Measurements from ENCODE around the gene OBSCN.

OBSCN gene

GRCh38 chr1:228340686-228341449 is 133.0 kb downstream of the OBSCN start:
- no peak for TF ChIP-seq EZH2phosphoT487 (IDR thresholded peaks at IDR 0.05; ENCODE audit: borderline replicate concordance)
- TF ChIP-seq, protein P1, sequence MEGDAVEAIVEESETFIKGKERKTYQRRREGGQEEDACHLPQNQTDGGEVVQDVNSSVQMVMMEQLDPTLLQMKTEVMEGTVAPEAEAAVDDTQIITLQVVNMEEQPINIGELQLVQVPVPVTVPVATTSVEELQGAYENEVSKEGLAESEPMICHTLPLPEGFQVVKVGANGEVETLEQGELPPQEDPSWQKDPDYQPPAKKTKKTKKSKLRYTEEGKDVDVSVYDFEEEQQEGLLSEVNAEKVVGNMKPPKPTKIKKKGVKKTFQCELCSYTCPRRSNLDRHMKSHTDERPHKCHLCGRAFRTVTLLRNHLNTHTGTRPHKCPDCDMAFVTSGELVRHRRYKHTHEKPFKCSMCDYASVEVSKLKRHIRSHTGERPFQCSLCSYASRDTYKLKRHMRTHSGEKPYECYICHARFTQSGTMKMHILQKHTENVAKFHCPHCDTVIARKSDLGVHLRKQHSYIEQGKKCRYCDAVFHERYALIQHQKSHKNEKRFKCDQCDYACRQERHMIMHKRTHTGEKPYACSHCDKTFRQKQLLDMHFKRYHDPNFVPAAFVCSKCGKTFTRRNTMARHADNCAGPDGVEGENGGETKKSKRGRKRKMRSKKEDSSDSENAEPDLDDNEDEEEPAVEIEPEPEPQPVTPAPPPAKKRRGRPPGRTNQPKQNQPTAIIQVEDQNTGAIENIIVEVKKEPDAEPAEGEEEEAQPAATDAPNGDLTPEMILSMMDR (conservative IDR thresholded peaks at IDR 0.05; ENCODE audit: low read length): peak; percentile 52
- no peaks in the 10 kb centered on the region for H3K9me2 ChIP-seq (replicated peaks; ENCODE audit: low read depth, low read length)
- H3K9me3 ChIP-seq (ENCODE audit: insufficient read depth, low read depth, low read length): no peaks in the 10 kb centered on the region
- no peak overlapping the region for H3K9ac ChIP-seq (ENCODE audit: low read depth, low read length, poor library complexity, severe bottlenecking)
- H3K79me2 ChIP-seq (ENCODE audit: insufficient read depth, low read length): no peaks in the 10 kb centered on the region
- no peaks in the 10 kb centered on the region for H3K27me3 ChIP-seq (ENCODE audit: insufficient read depth, low read length, poor library complexity, severe bottlenecking)
- no peaks in the 10 kb centered on the region for H4K20me1 ChIP-seq (ENCODE audit: insufficient read depth, low read length, poor library complexity, severe bottlenecking)
- H3K4me2 ChIP-seq (ENCODE audit: low read depth, low read length, poor library complexity, severe bottlenecking): no peak overlapping the region
- H3K36me3 ChIP-seq (ENCODE audit: insufficient read depth, low read length): no peaks in the 10 kb centered on the region; the same call in 1 of the 2 replicates
- no peak overlapping the region for H3K4me3 ChIP-seq (ENCODE audit: low read length, poor library complexity, severe bottlenecking)
- no peaks in the 10 kb centered on the region for H3F3A ChIP-seq (ENCODE audit: low read depth)
- H3K4me1 ChIP-seq (ENCODE audit: insufficient read depth, low read length, poor library complexity, severe bottlenecking): no peaks in the 10 kb centered on the region
- no peak overlapping the region for H2AFZ ChIP-seq (ENCODE audit: low read length)

- Histone ChIP-seq H2AFZ (ENCODE audit: low read length) (no peak overlapping the region), H3K9me2 (replicated peaks; ENCODE audit: low read depth, low read length) (no peaks in the 10 kb centered on the region), H3K79me2 (ENCODE audit: insufficient read depth, low read length) (no peaks in the 10 kb centered on the region), H3F3A (ENCODE audit: low read depth) (no peaks in the 10 kb centered on the region), H3K36me3 (ENCODE audit: insufficient read depth, low read length) (no peaks in the 10 kb centered on the region; the same call in 1 of the 2 replicates), H3K4me1 (ENCODE audit: insufficient read depth, low read length, poor library complexity, severe bottlenecking) (no peaks in the 10 kb centered on the region), H3K27me3 (ENCODE audit: insufficient read depth, low read length, poor library complexity, severe bottlenecking) (no peaks in the 10 kb centered on the region), H3K9ac (ENCODE audit: low read depth, low read length, poor library complexity, severe bottlenecking) (no peak overlapping the region), H3K4me3 (ENCODE audit: low read length, poor library complexity, severe bottlenecking) (no peak overlapping the region), H3K9me3 (ENCODE audit: insufficient read depth, low read depth, low read length) (no peaks in the 10 kb centered on the region), H3K4me2 (ENCODE audit: low read depth, low read length, poor library complexity, severe bottlenecking) (no peak overlapping the region), H4K20me1 (ENCODE audit: insufficient read depth, low read length, poor library complexity, severe bottlenecking) (no peaks in the 10 kb centered on the region)
- TF ChIP-seq EZH2phosphoT487 (IDR thresholded peaks at IDR 0.05; ENCODE audit: borderline replicate concordance): no peak
- TF ChIP-seq, protein P1 (conservative IDR thresholded peaks at IDR 0.05; ENCODE audit: low read length): no peak
These were observed 133.6 kb downstream of the OBSCN start for GRCh38 chr1:228341450-228341813.

- Histone ChIP-seq H3K9me3 (ENCODE audit: insufficient read depth, low read depth, low read length) (no peaks in the 10 kb centered on the region), H3K4me1 (ENCODE audit: insufficient read depth, low read length, poor library complexity, severe bottlenecking) (no peaks in the 10 kb centered on the region), H3K4me2 (ENCODE audit: low read depth, low read length, poor library complexity, severe bottlenecking) (no peak overlapping the region), H3K79me2 (ENCODE audit: insufficient read depth, low read length) (no peaks in the 10 kb centered on the region), H3K9me2 (replicated peaks; ENCODE audit: low read depth, low read length) (no peaks in the 10 kb centered on the region), H3K4me3 (ENCODE audit: low read length, poor library complexity, severe bottlenecking) (no peak overlapping the region), H3K9ac (ENCODE audit: low read depth, low read length, poor library complexity, severe bottlenecking) (no peak overlapping the region), H3K27me3 (ENCODE audit: insufficient read depth, low read length, poor library complexity, severe bottlenecking) (no peaks in the 10 kb centered on the region), H3F3A (ENCODE audit: low read depth) (no peaks in the 10 kb centered on the region), H4K20me1 (ENCODE audit: insufficient read depth, low read length, poor library complexity, severe bottlenecking) (no peaks in the 10 kb centered on the region), H3K36me3 (ENCODE audit: insufficient read depth, low read length) (no peaks in the 10 kb centered on the region; the same call in 1 of the 2 replicates), H2AFZ (ENCODE audit: low read length) (no peak overlapping the region)
- TF ChIP-seq, protein P1 (conservative IDR thresholded peaks at IDR 0.05; ENCODE audit: low read length): no peak
- no peak for TF ChIP-seq EZH2phosphoT487 (IDR thresholded peaks at IDR 0.05; ENCODE audit: borderline replicate concordance)
These were observed 134.2 kb downstream of the OBSCN start for GRCh38 chr1:228341814-228342626.
